Stimulated activated CD8-positive, alpha-beta memory T cell treated with anti-CD3 and anti-CD28 coated beads, Interleukin-4, amount 100 ng/mL, for 1 hour (primary cell): ENCODE data around the gene RASSF10.

Source experiments
- DNase-seq, 2 donors: peaks; one replicate each; pipeline ENCODE4 v3.0.0-alpha.2; 2020; ENCODE audit warnings: low read depth in 2 of 2, low spot score in 1 of 2

The RASSF10 gene

DNA sequence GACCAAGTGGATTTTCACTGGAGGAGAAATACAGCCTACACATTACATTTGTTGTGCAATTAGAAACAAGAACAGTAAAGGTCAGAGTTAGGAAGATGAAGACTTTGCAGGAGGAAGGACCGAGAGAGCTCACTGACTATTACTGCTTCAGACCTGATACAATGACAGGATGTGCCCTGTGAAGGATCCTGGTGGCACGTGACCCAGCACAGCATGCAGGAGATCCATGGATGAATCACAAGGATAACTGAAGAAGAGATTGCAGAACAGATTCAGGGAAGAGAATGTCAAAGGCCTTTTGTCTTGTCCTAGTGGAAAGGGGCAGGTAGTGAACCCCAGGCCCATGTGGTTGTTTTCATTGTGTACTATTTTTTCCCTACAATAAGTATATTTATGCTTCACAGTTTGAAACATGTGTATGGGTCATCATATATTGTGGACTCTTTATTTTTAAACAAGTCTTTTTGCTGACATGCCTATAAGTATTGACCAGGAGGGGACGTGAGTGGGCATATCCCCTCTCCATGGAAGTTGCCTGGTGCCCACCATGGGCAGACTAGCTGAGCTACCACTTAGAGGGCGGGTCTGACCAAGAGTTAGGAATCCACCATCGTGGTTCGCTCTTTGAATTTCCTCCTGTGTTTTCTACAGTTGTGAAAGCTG lies 44.3 kb downstream of the RASSF10 start:
- DNase-seq: no peak

DNA sequence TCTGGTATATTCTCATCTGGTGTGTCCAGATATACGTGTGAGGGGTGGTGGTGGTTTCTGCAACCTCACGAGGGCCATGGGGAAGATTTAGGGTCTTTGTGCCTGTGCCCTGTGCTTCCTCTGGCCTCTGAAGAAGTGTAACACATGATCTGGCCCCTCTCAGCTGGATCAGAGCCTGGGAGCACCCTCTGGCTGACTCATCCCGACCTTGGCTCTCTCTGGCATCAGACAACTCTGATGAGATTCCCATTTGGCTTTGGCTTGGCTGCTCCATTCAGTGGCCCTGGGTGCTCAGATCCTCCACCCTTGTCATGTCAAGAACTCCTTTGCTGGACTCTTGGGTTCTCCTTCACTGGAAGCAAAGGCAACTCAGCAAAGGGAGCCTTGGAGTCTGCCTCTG lies 45.2 kb downstream of the RASSF10 start:
- DNase-seq: no peak

DNA sequence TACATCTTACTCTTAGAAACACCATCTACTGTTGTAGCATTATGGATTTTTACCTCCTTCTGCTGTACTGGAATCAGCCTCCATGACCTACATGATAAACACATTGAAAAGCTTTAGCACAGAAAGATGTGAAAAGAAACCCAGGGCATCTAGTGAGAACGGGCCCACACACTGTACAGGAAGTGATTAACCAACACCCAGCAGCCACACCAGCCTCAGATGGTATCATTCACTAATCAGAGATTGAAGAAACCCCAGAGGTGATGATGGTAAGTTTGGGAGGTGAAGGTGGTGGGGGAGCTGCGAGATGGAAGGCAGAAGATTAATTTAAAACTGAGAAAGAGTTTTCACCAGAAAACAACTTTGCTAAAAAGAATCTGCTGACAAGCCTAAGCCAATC lies 46.1 kb downstream of the RASSF10 start:
- DNase-seq: no peak

DNA sequence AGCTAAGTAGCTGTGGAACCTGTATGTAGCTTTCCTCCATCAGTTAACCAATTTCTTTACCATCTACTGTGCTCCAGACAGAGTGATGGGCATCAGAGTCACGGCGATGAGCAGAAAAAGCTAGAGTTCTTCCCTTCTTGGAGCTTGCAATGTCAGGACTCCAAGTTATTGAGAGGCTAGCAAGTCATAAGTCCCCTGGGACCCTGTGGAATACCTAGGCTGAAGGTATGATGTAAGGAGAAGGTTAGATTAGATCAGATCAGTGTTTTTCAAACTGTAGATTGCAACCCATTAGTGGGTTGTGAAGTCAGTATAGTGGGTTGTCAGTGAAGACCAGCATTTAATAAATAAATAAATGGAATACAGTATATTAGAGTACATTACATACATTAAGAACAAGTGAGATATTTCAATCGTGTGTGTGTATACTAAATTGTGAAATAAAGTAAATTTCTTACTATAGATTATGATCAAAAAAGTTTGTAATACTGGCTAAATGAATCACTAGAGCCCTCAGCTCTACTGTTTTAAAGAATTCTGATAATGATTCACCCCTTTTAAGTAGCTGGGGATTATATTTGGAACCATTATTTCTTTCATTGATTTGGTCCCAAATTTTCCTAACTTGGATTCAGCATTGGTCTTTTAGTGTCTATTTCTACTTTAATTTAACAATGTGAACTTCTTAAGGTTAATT lies 52.3 kb downstream of the RASSF10 start:
- no peak for DNase-seq
